ENCODE data around the gene MDFIC.

Gene MDFIC

GRCh38 chr7:115040057-115040456 is 118.2 kb downstream of the MDFIC start:
- DNase-seq (ENCODE audit: low read depth), result no peak

GRCh38 chr7:115040495-115040894 is 118.6 kb downstream of the MDFIC start:
- no peak for DNase-seq (ENCODE audit: low read depth)

- DNase-seq (ENCODE audit: low read depth), result no peak
Observed at GRCh38 chr7:115042596-115042995, 120.7 kb downstream of the MDFIC start.

- no peak for DNase-seq (ENCODE audit: low read depth)
Observed at GRCh38 chr7:115043605-115044004, 121.7 kb downstream of the MDFIC start.

GRCh38 chr7:115044224-115044623 is 122.3 kb downstream of the MDFIC start:
- no peak for DNase-seq (ENCODE audit: low read depth)

GRCh38 chr7:115047958-115048720 is 126.2 kb downstream of the MDFIC start:
- no peak for DNase-seq (ENCODE audit: low read depth)

GRCh38 chr7:115052706-115053105 is 130.8 kb downstream of the MDFIC start:
- no peak for DNase-seq (ENCODE audit: low read depth)

- DNase-seq (ENCODE audit: low read depth), result no peak
Observed at GRCh38 chr7:115054478-115055065, 132.7 kb downstream of the MDFIC start.

GRCh38 chr7:115056019-115056418 is 134.1 kb downstream of the MDFIC start:
- no peak for DNase-seq (ENCODE audit: low read depth)

- no peak for DNase-seq (ENCODE audit: low read depth)
Observed at GRCh38 chr7:115058726-115059125, 136.8 kb downstream of the MDFIC start.

GRCh38 chr7:115059321-115059720 is 137.4 kb downstream of the MDFIC start:
- no peak for DNase-seq (ENCODE audit: low read depth)

- DNase-seq (ENCODE audit: low read depth), result no peak
Observed at GRCh38 chr7:115060095-115060870, 138.4 kb downstream of the MDFIC start.

GRCh38 chr7:115066050-115066449 is 144.2 kb downstream of the MDFIC start:
- no peak for DNase-seq (ENCODE audit: low read depth)

- DNase-seq (ENCODE audit: low read depth), result no peak
Observed at GRCh38 chr7:115066634-115067033, 144.7 kb downstream of the MDFIC start.

GRCh38 chr7:115068220-115068619 is 146.3 kb downstream of the MDFIC start:
- DNase-seq (ENCODE audit: low read depth), result no peak
